GM23248 (cell line): ENCODE measurements around the gene C17orf78. TPM values are rescaled to one million over a fixed set of nuclear protein-coding genes. Genes with fewer than 3 reads are reported as not detected.

Experiments
- DNase-seq: peaks from one replicate; pipeline ENCODE4 v3.0.0-alpha.2; 2015
- H2AFZ ChIP-seq: fragments of 200-600 bp; sonication (generic); 2 replicates; pipeline ENCODE4 v1.6.1; 2016; ENCODE audit warnings: antibody characterized with exemption
- H3F3A ChIP-seq: fragments of 200-600 bp; sonication (generic); 2 replicates; pipeline ENCODE4 v1.6.1; 2016; ENCODE audit warnings: mild to moderate bottlenecking, antibody characterized with exemption, mixed run types; ENCODE audit not compliant: insufficient read depth
- H3K27ac ChIP-seq: fragments of 200-600 bp; sonication (generic); 2 replicates; pipeline ENCODE4 v1.5.1; 2016; ENCODE audit warnings: mild to moderate bottlenecking
- H3K27me3 ChIP-seq: fragments of 200-600 bp; sonication (generic); replicated peaks from 2 replicates; pipeline ENCODE4 v1.6.1; 2016; ENCODE audit warnings: mild to moderate bottlenecking; ENCODE audit not compliant: insufficient read depth
- H3K36me3 ChIP-seq: fragments of 200-600 bp; sonication (generic); 2 replicates; pipeline ENCODE4 v1.6.1; 2016; ENCODE audit warnings: low read depth, mild to moderate bottlenecking
- H3K4me1 ChIP-seq: fragments of 200-600 bp; sonication (generic); 2 replicates; pipeline ENCODE4 v1.6.1; 2016; ENCODE audit warnings: mild to moderate bottlenecking; ENCODE audit not compliant: insufficient read depth
- H3K4me2 ChIP-seq: fragments of 200-600 bp; sonication (generic); one replicate; pipeline ENCODE4 v1.6.1; 2016; ENCODE audit warnings: mild to moderate bottlenecking; ENCODE audit not compliant: unreplicated experiment
- H3K4me3 ChIP-seq: fragments of 200-600 bp; sonication (generic); 2 replicates; pipeline ENCODE4 v1.5.1; 2016; ENCODE audit warnings: mild to moderate bottlenecking
- H3K79me2 ChIP-seq: fragments of 200-600 bp; sonication (generic); 2 replicates; pipeline ENCODE4 v1.6.1; 2016; ENCODE audit warnings: mild to moderate bottlenecking; ENCODE audit not compliant: insufficient read depth
- H3K9ac ChIP-seq: fragments of 200-600 bp; sonication (generic); 2 replicates; pipeline ENCODE4 v1.6.1; 2016; ENCODE audit warnings: mild to moderate bottlenecking
- H3K9me2 ChIP-seq: fragments of 200-600 bp; sonication (generic); 2 replicates; pipeline ENCODE4 v1.6.1; 2016; ENCODE audit warnings: mixed run types, mild to moderate bottlenecking, moderate library complexity; ENCODE audit not compliant: insufficient read depth
- H3K9me3 ChIP-seq: fragments of 200-600 bp; sonication (generic); one replicate; pipeline ENCODE4 v1.6.1; 2017; ENCODE audit warnings: low read depth
- H4K20me1 ChIP-seq: fragments of 200-600 bp; sonication (generic); 2 replicates; pipeline ENCODE4 v1.6.0; 2016; ENCODE audit not compliant: insufficient read depth
- EZH2 ChIP-seq: fragments of 200-600 bp; sonication (generic); IDR thresholded peaks from 2 replicates; pipeline ENCODE4 v1.6.1; 2018; ENCODE audit warnings: antibody characterized with exemption, mild to moderate bottlenecking; ENCODE audit not compliant: insufficient read depth, poor library complexity, severe bottlenecking
- EZH2phosphoT487 ChIP-seq: fragments of 200-600 bp; sonication (generic); IDR thresholded peaks from 2 replicates; pipeline ENCODE4 v1.6.1; 2018; ENCODE audit warnings: antibody characterized with exemption, moderate library complexity, mild to moderate bottlenecking, low read depth; ENCODE audit not compliant: insufficient read depth
- WGBS, 2 experiments: methylation state at CpG; one replicate each; pipeline ENCODE4 v1.1.6; 2015 to 2017; ENCODE audit warnings: low lambda C conversion rate in 2 of 2, low coverage in 1 of 2; ENCODE audit errors: missing lambda C conversion rate in 2 of 2; 5-methylcytosine and 5-hydroxymethylcytosine counted together
- in situ Hi-C: fragments of 300-500 bp; cut with MboI; formaldehyde crosslinking; loops from 2 replicates; pipeline ENCODE4 v1.15.0; 2020
- polyA plus RNA-seq: library from polyadenylated mRNA; unstranded; fragments of >200 nt; fragmentation: Nextera tagmentation; extraction: Ambion mirVana; gene quantifications from 2 replicates; pipeline ENCODE4 v1.2.1, GENCODE V29; 2016
- total RNA-seq: library from RNA; depleted of rRNA; stranded (reverse); fragments of >200 nt; shearing (Covaris generic); gene quantifications from 2 replicates; pipeline ENCODE4 v1.2.3, GENCODE V29; 2014

The C17orf78 gene
- total and polyA plus RNA-seq, 2 experiments from 2014 or later = not detected

DNA sequence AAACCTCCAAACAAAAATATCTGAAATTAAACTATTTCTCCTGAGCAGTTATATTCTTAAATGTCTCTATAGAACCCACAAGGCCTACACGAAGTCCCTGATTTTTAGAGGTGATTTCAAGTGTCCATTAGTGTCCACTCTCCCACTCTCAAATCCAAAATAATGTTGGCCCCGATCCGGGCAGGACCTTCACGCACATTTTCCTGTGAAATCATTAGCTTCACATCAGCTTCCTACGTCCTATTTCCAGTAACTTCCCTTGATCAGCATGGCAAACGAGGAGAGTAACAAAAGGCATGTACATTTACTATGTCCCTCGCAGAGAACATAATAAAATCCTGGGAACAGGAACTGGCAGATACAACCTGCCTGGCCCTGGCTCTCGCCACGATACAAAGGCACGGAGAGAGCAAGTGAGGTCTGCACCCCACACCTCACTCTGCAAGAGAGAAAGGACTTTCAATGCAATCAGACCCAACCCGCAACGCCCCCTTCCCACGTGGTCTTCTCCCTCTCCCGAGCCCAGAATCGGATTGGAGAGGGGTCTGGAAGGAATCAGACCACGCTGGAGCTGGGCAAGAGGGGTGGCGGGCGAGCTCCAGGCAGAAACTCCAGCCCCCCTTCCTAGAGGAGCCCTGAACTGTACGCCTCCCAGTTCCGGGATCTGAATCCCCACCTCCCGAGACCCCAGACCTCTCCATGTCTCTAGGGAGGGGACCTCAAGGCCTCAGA lies 17.5 kb upstream of the C17orf78 start:
- peaks cover 16% of the 10 kb centered on the region for H3F3A ChIP-seq
- H3K36me3 ChIP-seq = no peaks in the 10 kb centered on the region
- in situ Hi-C loops = no loop called here
- peak overlapping the region; percentile 80 for H3K9ac ChIP-seq
- peak; percentile 62 for DNase-seq
- peak overlapping the region; percentile 32 for H3K27ac ChIP-seq
- H2AFZ ChIP-seq = peak overlapping the region; percentile 81
- WGBS, 2 experiments = 0 to 2% methylated on average over 21 of the region's 21 CpGs
- H3K4me2 ChIP-seq = peak overlapping the region; percentile 91
- no peaks in the 10 kb centered on the region for H3K9me3 ChIP-seq
- no peaks in the 10 kb centered on the region for H3K9me2 ChIP-seq
- H3K27me3 ChIP-seq = no peaks in the 10 kb centered on the region
- TF ChIP-seq EZH2 (no peak), EZH2phosphoT487 (no peak)
- no peaks in the 10 kb centered on the region for H4K20me1 ChIP-seq
- peaks cover 51% of the 10 kb centered on the region for H3K79me2 ChIP-seq
- H3K4me3 ChIP-seq = peak overlapping the region; percentile 82
- H3K4me1 ChIP-seq = no peaks in the 10 kb centered on the region; the same call in 1 of the 2 replicates

DNA sequence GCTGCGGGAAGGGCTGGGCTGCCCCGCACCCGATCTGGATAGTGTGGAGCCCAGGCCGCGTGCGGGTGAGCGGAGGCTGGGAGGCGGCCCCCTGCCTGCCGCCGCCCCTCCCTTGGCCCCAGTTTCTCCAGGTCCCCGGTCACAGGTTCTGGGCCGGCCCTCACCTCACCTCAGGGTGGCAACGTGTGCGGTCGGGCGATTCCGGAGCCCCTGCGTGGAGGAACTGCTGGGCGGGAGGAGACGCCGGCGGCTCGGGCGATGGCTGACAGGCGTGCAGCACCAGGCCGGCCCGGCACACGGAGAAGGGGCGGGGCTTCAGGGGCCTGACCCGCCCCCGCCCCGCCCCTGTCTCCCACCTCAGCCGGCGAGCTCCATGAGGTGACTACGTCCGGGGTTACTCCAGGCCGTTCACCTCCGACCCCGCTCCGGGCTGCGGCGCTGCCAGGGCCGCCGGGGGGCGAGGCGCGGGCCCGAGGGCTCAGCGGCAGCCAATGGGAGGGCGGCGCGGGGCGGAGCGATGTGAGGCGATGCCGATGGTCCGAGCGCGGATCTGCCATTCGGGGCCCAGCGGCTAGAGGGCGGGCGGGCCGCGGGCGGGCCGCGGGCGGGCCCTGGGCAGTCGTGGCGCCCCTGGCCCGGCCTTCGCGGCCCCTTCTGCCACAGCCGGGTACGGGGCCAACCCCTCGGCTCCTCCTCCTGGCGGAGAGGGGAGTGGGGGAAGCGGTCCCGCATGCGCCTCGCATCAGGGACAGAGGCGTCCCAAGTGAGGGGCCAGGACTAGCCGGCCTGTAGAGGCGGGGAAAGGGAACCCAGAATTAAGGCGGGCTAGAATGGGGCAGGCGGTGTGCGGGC lies 16.7 kb upstream of the C17orf78 start:
- H3K4me3 ChIP-seq = peak overlapping the region; percentile 82
- H3K27ac ChIP-seq = peak overlapping the region; percentile 49
- in situ Hi-C loops = no loop called here
- WGBS, 2 experiments = 1 to 2% methylated on average over 31 to 49 of the region's 88 CpGs
- no peaks in the 10 kb centered on the region for H3K27me3 ChIP-seq
- peaks cover 45% of the 10 kb centered on the region for H3K79me2 ChIP-seq
- H4K20me1 ChIP-seq = no peaks in the 10 kb centered on the region
- H3K9ac ChIP-seq = peak overlapping the region; percentile 80
- TF ChIP-seq EZH2 (no peak), EZH2phosphoT487 (no peak)
- H3K4me2 ChIP-seq = peak overlapping the region; percentile 91
- H3K36me3 ChIP-seq = no peaks in the 10 kb centered on the region
- no peaks in the 10 kb centered on the region; the same call in 1 of the 2 replicates for H3K4me1 ChIP-seq
- H3F3A ChIP-seq = peaks cover 16% of the 10 kb centered on the region
- DNase-seq = peak; percentile 95
- peak overlapping the region; percentile 81 for H2AFZ ChIP-seq
- no peaks in the 10 kb centered on the region for H3K9me3 ChIP-seq
- no peaks in the 10 kb centered on the region for H3K9me2 ChIP-seq

DNA sequence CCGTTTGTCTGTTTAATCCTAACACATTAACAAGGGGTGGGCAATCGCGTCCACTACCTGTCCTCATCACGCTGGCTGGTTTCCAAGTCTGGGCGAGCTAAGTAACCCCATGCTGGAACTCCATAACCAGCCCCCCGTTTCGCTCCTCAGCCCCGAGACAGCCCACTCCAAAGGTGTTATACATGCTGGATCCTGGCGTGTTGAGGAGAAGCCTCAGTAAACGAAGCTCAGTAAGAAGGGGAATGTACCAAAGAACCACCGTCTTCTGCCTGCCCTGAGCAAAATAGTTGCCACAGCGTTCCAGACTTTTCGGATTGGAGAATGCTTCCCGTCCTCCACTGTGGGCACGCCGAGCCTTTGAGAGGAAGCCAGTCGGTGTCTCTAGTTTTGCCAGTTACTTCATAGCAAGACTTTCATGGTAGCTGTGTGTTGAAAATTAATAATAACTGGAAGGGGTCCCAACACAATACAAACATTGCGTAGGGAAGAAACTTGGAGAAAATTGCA lies 16.1 kb upstream of the C17orf78 start:
- DNase-seq = peak; percentile 41
- in situ Hi-C loops = no loop called here
- peak overlapping the region; percentile 82 for H3K4me3 ChIP-seq

DNA sequence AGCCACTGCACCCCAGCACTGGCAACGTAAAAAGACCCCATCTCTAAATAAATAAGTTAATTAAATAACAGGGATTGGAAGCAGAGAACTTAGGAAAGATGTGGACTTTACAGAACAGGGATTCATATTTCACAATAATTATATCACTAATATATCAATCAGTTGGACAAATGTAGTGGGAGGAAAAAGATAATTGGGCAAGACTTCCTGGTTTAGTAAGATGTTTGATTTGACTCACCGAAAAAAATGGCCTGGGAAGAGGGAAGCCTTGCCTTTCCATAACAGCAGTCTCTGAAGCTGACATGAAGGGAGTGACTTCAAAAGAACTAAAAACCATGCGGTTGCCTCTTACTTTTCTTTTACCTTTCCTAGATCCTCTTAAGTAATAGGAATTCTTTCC lies 15.2 kb upstream of the C17orf78 start:
- Histone ChIP-seq H3K27ac (no peak overlapping the region), H4K20me1 (no peaks in the 10 kb centered on the region), H3K4me3 (no peak overlapping the region), H3K4me1 (no peaks in the 10 kb centered on the region; the same call in 1 of the 2 replicates), H3K4me2 (no peak overlapping the region), H3K27me3 (no peaks in the 10 kb centered on the region), H3K9ac (no peak overlapping the region), H3K79me2 (peaks cover 29% of the 10 kb centered on the region), H3K36me3 (no peaks in the 10 kb centered on the region), H3K9me3 (no peaks in the 10 kb centered on the region), H3K9me2 (no peaks in the 10 kb centered on the region), H3F3A (peaks cover 16% of the 10 kb centered on the region), H2AFZ (no peak overlapping the region)
- DNase-seq = peak; percentile 21
- 97 to 98% methylated on average over 3 of the region's 3 CpGs for WGBS, 2 experiments
- TF ChIP-seq EZH2 (no peak), EZH2phosphoT487 (no peak)
- in situ Hi-C loops = no loop called here

More for the DNA sequence above, 16.1 kb upstream of the C17orf78 start:
- 18 to 20% methylated on average over 18 of the region's 18 CpGs for WGBS, 2 experiments
- H3K79me2 ChIP-seq = peaks cover 38% of the 10 kb centered on the region
- H3K9me3 ChIP-seq = no peaks in the 10 kb centered on the region
- no peaks in the 10 kb centered on the region for H3K9me2 ChIP-seq
- peak overlapping the region; percentile 49 for H3K27ac ChIP-seq
- no peak for TF ChIP-seq EZH2
- TF ChIP-seq EZH2phosphoT487 = no peak
- peaks cover 16% of the 10 kb centered on the region for H3F3A ChIP-seq
- H3K9ac ChIP-seq = peak overlapping the region; percentile 80
- H3K27me3 ChIP-seq = no peaks in the 10 kb centered on the region
- peak overlapping the region; percentile 54 for H3K4me2 ChIP-seq
- no peaks in the 10 kb centered on the region for H4K20me1 ChIP-seq
- peak overlapping the region; percentile 81 for H2AFZ ChIP-seq
- no peaks in the 10 kb centered on the region; the same call in 1 of the 2 replicates for H3K4me1 ChIP-seq
- no peaks in the 10 kb centered on the region for H3K36me3 ChIP-seq
